ENCODE results near the gene RNF114.

DNA sequence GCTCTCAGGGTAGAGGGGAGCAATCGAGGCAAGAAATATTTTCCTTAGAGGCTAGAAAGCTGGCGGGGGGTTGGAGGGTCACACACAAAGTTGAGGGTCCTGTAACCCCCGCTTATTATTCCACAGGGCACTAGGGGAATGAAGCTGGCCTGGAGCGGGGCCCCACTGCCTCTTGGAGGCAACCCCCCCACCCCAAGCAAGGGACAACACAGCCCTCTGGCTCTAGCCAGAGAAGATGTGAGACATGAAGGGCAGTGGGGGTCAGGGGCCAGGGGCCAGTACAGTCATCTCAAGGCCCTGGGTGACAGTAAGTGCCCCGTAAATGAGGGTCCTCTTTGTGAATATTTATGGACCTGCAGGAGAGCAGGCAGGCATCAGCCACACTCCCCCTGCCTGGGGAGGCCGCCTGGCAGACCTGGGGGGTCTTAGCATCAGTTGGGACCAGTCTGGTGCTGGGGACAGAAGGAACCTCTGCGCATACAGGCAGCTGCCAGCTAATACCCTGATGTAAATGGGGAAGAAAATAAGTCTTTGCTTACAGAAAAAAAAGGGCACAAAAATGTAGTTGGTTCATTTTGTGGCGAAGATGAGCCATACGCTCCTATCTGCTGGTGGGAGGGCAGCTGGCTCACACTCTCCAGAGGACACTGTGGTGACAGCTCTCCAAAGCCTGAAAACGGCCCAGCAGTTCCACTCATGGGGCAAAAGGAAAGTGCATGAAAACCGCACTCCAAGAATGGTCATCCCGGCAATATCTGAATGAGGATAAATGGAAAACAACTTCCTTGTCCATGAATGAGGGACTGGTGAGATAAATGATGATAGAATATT, 42.7 kb upstream of the RNF114 start:
- TF ChIP-seq, protein P1, sequence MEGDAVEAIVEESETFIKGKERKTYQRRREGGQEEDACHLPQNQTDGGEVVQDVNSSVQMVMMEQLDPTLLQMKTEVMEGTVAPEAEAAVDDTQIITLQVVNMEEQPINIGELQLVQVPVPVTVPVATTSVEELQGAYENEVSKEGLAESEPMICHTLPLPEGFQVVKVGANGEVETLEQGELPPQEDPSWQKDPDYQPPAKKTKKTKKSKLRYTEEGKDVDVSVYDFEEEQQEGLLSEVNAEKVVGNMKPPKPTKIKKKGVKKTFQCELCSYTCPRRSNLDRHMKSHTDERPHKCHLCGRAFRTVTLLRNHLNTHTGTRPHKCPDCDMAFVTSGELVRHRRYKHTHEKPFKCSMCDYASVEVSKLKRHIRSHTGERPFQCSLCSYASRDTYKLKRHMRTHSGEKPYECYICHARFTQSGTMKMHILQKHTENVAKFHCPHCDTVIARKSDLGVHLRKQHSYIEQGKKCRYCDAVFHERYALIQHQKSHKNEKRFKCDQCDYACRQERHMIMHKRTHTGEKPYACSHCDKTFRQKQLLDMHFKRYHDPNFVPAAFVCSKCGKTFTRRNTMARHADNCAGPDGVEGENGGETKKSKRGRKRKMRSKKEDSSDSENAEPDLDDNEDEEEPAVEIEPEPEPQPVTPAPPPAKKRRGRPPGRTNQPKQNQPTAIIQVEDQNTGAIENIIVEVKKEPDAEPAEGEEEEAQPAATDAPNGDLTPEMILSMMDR (IDR thresholded peaks at IDR 0.05; ENCODE audit: low read depth, low read length, missing input control): no peak
- TF ChIP-seq SP1 (IDR thresholded peaks at IDR 0.05): no peak
- TF ChIP-seq EGR1 (IDR thresholded peaks at IDR 0.05; ENCODE audit: low read depth in 2 of 2): no peak
- TF ChIP-seq, protein P2, sequence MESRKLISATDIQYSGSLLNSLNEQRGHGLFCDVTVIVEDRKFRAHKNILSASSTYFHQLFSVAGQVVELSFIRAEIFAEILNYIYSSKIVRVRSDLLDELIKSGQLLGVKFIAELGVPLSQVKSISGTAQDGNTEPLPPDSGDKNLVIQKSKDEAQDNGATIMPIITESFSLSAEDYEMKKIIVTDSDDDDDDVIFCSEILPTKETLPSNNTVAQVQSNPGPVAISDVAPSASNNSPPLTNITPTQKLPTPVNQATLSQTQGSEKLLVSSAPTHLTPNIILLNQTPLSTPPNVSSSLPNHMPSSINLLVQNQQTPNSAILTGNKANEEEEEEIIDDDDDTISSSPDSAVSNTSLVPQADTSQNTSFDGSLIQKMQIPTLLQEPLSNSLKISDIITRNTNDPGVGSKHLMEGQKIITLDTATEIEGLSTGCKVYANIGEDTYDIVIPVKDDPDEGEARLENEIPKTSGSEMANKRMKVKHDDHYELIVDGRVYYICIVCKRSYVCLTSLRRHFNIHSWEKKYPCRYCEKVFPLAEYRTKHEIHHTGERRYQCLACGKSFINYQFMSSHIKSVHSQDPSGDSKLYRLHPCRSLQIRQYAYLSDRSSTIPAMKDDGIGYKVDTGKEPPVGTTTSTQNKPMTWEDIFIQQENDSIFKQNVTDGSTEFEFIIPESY (IDR thresholded peaks at IDR 0.05): no peak
- TF ChIP-seq TAF1 (conservative IDR thresholded peaks at IDR 0.05): no peak
- no peak for TF ChIP-seq YY1 (IDR thresholded peaks at IDR 0.05)
- no peak for TF ChIP-seq RAD21 (IDR thresholded peaks at IDR 0.05)
- no peak for TF ChIP-seq HNF4G (IDR thresholded peaks at IDR 0.05)
- TF ChIP-seq, protein P3, sequence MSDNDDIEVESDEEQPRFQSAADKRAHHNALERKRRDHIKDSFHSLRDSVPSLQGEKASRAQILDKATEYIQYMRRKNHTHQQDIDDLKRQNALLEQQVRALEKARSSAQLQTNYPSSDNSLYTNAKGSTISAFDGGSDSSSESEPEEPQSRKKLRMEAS (IDR thresholded peaks at IDR 0.05): no peak
- TF ChIP-seq, protein P4, sequence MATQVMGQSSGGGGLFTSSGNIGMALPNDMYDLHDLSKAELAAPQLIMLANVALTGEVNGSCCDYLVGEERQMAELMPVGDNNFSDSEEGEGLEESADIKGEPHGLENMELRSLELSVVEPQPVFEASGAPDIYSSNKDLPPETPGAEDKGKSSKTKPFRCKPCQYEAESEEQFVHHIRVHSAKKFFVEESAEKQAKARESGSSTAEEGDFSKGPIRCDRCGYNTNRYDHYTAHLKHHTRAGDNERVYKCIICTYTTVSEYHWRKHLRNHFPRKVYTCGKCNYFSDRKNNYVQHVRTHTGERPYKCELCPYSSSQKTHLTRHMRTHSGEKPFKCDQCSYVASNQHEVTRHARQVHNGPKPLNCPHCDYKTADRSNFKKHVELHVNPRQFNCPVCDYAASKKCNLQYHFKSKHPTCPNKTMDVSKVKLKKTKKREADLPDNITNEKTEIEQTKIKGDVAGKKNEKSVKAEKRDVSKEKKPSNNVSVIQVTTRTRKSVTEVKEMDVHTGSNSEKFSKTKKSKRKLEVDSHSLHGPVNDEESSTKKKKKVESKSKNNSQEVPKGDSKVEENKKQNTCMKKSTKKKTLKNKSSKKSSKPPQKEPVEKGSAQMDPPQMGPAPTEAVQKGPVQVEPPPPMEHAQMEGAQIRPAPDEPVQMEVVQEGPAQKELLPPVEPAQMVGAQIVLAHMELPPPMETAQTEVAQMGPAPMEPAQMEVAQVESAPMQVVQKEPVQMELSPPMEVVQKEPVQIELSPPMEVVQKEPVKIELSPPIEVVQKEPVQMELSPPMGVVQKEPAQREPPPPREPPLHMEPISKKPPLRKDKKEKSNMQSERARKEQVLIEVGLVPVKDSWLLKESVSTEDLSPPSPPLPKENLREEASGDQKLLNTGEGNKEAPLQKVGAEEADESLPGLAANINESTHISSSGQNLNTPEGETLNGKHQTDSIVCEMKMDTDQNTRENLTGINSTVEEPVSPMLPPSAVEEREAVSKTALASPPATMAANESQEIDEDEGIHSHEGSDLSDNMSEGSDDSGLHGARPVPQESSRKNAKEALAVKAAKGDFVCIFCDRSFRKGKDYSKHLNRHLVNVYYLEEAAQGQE (IDR thresholded peaks at IDR 0.05): no peak
- no peak for TF ChIP-seq NR2F2 (IDR thresholded peaks at IDR 0.05)
- TF ChIP-seq, protein P5, sequence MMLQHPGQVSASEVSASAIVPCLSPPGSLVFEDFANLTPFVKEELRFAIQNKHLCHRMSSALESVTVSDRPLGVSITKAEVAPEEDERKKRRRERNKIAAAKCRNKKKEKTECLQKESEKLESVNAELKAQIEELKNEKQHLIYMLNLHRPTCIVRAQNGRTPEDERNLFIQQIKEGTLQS (IDR thresholded peaks at IDR 0.05): no peak
- TF ChIP-seq GABPA (IDR thresholded peaks at IDR 0.05 in 1 of 2, conservative IDR thresholded peaks at IDR 0.05 in 1 of 2): no peak
- TF ChIP-seq JUND (IDR thresholded peaks at IDR 0.05): no peak
